ENCODE measurements around the gene LAG3.

Gene LAG3

DNA sequence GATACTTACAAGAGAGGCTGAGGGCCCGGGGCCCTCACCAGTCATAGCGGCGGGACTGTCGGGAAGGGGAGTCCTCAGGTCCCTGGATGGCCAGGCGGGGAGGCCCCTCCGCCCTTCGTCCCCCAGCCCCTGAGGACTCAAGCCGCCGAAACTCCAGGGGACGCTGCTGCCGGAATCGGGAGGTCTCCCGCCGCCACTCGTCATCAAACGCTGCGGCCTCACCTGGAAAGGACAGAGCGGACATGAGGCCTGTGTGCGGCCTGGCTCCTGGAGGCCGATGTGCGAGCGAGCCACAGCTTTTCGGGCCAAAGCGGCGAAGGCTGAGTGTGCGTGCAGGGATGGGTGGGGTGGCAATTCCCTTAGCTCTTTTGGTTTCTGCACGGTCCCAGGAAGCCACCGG lies 23.6 kb upstream of the LAG3 start:
- 0 out of 2 replicates have a peak overlapping the region, but pooled peaks have one; percentile 22 for H3K27ac ChIP-seq
- TF ChIP-seq, protein P1, sequence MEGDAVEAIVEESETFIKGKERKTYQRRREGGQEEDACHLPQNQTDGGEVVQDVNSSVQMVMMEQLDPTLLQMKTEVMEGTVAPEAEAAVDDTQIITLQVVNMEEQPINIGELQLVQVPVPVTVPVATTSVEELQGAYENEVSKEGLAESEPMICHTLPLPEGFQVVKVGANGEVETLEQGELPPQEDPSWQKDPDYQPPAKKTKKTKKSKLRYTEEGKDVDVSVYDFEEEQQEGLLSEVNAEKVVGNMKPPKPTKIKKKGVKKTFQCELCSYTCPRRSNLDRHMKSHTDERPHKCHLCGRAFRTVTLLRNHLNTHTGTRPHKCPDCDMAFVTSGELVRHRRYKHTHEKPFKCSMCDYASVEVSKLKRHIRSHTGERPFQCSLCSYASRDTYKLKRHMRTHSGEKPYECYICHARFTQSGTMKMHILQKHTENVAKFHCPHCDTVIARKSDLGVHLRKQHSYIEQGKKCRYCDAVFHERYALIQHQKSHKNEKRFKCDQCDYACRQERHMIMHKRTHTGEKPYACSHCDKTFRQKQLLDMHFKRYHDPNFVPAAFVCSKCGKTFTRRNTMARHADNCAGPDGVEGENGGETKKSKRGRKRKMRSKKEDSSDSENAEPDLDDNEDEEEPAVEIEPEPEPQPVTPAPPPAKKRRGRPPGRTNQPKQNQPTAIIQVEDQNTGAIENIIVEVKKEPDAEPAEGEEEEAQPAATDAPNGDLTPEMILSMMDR (IDR thresholded peaks at IDR 0.05), result no peak
- no peak for TF ChIP-seq ZFX (IDR thresholded peaks at IDR 0.05; ENCODE audit: borderline replicate concordance)

DNA sequence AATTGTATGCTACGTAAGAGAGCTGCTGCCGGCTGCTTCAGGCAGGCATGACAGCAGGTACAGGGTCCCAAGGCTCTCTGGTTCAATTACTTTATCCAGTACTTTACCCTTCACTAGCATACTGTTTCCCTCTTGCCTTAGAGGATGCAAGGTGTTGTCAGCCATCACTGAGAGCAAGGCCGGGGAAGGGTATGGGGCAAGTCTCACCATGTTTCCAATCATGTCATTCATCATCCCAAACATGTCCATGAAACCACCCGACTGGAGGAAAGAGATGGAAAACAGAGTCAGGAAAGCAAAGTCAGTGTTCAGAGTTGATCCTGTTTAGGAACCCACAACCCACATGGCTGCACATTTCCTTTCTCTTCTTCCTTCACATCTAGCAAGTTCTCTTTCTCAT lies 21.8 kb upstream of the LAG3 start:
- no peak overlapping the region for H3K27ac ChIP-seq
- no peak for TF ChIP-seq ZFX (IDR thresholded peaks at IDR 0.05; ENCODE audit: borderline replicate concordance)
- TF ChIP-seq, protein P1 (IDR thresholded peaks at IDR 0.05), result no peak

DNA sequence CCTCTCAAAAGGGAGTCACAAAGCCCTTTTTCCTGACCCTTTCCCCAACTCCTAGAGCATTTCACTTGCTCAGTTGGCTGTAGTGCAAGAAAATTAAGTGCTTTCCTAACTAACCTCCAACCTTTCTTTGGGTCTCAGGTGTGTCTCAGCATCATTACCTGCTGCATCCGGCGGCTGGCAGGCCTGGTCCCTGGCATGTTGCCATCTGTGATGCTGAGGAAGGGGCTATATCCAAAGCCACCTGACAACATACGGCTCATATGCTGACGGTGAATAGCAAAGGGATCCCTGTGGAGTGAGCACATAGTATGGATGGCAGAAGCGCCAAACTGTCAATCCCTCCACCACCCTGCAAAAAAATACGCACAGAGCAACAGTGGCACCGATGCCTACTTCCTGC lies 20.6 kb upstream of the LAG3 start:
- H3K27ac ChIP-seq, result peak overlapping the region; percentile 97

DNA sequence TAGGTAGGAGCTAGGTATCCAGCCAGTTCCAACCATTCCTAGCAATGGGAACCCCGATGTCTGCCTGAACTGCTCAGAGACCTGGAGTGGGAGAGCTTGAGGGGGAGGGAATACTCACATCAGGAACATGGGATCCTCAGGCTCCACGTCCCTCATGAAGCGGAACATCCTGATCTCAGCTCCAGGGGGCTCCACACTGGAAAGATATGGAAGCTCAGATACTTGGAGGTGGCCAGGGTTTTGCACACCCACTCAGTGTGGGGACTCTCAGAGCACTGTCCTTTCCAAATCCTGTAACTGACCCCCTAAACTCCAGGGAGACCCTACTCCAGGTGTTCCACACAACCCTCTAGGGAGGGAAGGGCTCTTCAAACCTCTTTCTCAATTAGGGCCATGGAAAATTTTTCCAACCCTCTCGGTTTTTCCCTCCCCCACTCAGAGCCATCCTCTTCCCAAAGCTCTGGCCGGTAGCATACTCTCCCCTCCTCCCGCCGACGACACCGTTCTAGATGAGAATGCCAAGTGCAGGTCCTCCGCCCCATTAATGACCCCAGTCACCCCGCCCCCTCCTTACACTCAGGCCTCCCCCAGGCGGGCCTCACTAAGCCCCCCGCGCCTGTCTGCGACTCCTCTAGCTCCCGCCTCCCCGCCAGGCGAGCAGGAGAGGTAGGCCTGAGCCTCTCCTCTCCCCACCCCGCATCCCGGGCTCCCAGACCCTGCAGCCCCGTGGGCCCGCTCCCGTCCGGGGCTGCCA lies 20.0 kb upstream of the LAG3 start:
- H3K27ac ChIP-seq, result peak overlapping the region; percentile 97
- no peak for TF ChIP-seq ZFX (IDR thresholded peaks at IDR 0.05; ENCODE audit: borderline replicate concordance)
- TF ChIP-seq, protein P1 (IDR thresholded peaks at IDR 0.05), result peak; percentile 40

More for the DNA sequence above, 20.6 kb upstream of the LAG3 start:
- TF ChIP-seq, protein P1 (IDR thresholded peaks at IDR 0.05), result no peak
- TF ChIP-seq ZFX (IDR thresholded peaks at IDR 0.05; ENCODE audit: borderline replicate concordance), result no peak

DNA sequence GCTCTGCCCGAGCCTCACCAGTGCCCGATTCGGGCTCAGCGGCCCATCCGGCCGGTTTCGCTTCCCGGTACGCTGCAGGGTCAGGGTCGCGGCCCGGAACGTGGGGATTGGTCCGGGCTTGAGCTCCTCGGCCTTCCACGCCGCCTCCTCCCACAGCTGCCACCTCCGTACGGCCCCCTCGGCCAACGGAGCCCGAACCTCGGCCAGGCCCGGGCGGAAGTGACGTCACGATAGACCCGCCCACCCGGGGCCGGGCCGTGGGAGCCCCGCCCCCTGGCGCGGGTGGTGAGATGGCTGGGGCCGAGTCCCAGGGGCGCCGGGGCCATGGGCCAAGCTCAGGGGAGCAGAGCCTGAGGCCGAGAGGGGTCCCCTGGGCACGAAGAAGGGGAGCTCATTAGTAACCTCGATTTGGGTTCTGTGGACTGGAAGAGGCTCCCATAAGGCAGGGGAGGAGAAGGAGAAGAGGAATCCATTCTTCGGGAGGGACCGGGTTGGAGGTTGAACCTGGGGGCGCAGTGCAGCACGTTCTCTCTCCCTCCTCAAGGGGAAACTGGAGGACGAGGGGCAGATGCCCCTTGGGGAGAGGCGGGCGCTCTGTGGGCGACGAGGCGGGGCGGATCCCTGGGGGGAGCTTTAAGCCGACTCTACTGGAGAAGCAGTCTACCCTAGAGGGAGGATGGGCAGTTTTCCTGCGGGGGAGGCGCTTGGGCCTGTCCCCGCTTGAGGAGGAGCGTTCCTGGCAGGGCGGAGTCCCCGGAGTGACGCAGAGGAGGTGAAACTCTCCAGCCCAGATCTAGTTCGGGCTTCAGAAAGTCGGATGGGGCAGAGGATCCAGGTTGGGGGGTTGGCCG lies 19.2 kb upstream of the LAG3 start, which contains the start of gene MLF2:
Gene MLF2, minus strand, starts transcription at position 221 of the 851 bp plus-strand sequence. CDS start 807 bp downstream, outside the sequence.
- no peak for TF ChIP-seq ZFX (IDR thresholded peaks at IDR 0.05; ENCODE audit: borderline replicate concordance)
- TF ChIP-seq, protein P1 (IDR thresholded peaks at IDR 0.05), result no peak
- peak within 1 kb of the TSS; percentile 97 for H3K27ac ChIP-seq

DNA sequence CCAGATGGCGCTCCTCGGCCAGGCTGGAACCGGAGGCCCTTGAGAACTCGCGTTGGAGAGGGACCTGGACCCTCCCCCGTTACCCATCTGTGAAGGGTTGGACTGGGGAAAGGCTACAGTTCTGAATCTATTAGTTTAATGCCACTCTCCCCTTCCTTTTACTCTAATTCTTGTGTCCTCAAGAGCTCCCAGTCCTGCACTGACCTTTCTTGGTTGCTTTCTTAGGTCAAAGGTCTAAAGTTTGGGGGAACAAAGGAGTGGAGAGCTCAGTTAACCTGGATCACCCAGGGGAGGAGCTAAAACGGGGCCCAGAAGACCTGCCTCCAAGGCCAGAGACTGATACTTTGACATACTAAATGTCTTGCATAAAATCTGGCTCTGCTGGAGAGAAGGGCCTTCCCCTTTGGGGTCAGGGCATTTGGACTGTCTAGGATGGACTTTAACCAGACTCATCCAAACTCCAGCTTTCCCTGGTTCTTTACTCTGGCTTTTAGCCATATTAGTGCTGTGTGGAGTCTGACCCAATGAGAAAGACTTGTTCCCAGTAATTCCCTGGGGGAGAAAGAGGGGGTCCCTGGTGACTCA lies 18.5 kb upstream of the LAG3 start:
- H3K27ac ChIP-seq, result peak overlapping the region; percentile 97
- TF ChIP-seq, protein P1 (IDR thresholded peaks at IDR 0.05), result peak; percentile 99
- TF ChIP-seq ZFX (IDR thresholded peaks at IDR 0.05; ENCODE audit: borderline replicate concordance), result no peak
